Upper lobe of left lung (tissue), 6 donors: Measurements from ENCODE around the gene GLI3. TPM values are rescaled to one million over a fixed set of nuclear protein-coding genes. Genes with fewer than 3 reads are reported as not detected.
A peak's percentile ranks its signal among the peaks of the same experiment; 100 is the strongest.

ENCODE experiments used
- ATAC-seq, 2 donors: fragments of 200-7000 bp; cut with Tn5 transposase; one replicate each; pipeline ENCODE4 v1.9.1; 2022; ENCODE audit warnings: mild to moderate bottlenecking in 2 of 2, moderate library complexity in 2 of 2; ENCODE audit not compliant: low FRiP score in 2 of 2
- DNase-seq, 2 donors: peaks; one replicate each; pipeline ENCODE4 v3.0.0-alpha.2; 2019 to 2020
- H3K27ac ChIP-seq, 4 donors: fragments of 200-600 bp; sonication (generic); one replicate each; pipeline ENCODE4 v1.5.1; 2016 to 2019
- H3K27me3 ChIP-seq, 4 donors: fragments of 200-600 bp; sonication (generic); one replicate each; pipeline ENCODE4 v1.5.1; 2017 to 2019
- H3K36me3 ChIP-seq, 4 donors: fragments of 200-600 bp; sonication (generic); one replicate each; pipeline ENCODE4 v1.5.1; 2016 to 2019
- H3K4me1 ChIP-seq, 4 donors: fragments of 200-600 bp; sonication (generic); one replicate each; pipeline ENCODE4 v1.5.1; 2018 to 2019
- H3K4me3 ChIP-seq, 4 donors: fragments of 200-600 bp; sonication (generic); one replicate each; pipeline ENCODE4 v1.5.1; 2017 to 2019; ENCODE audit warnings: mild to moderate bottlenecking in 2 of 4, moderate library complexity in 1 of 4
- H3K9me3 ChIP-seq, 4 donors: fragments of 200-600 bp; sonication (generic); one replicate each; pipeline ENCODE4 v1.5.1; 2018 to 2019
- EP300 ChIP-seq, 4 donors: sonication (generic); formaldehyde crosslinking; IDR thresholded peaks; one replicate each; pipeline ENCODE4 v1.5.1; 2017; ENCODE audit warnings: antibody characterized with exemption in 4 of 4, control low read depth in 2 of 4
- POLR2A ChIP-seq, 4 donors: fragments of 450-650 bp; IDR thresholded peaks; one replicate each; pipeline ENCODE4 v1.5.1; 2016 to 2017; ENCODE audit warnings: antibody characterized with exemption in 4 of 4, mild to moderate bottlenecking in 2 of 4
- POLR2AphosphoS5 ChIP-seq, 2 donors: sonication (generic); formaldehyde crosslinking; IDR thresholded peaks; one replicate each; pipeline ENCODE4 v1.5.1; 2017; ENCODE audit warnings: antibody characterized with exemption in 2 of 2
- WGBS, 2 donors: methylation state at CpG; one replicate each; pipeline ENCODE4 v1.1.5; 2017 to 2018; 5-methylcytosine and 5-hydroxymethylcytosine counted together
- total RNA-seq, 6 donors: library from RNA; depleted of rRNA in 4 of 6; stranded (reverse); fragments of >200 nt in 4 of 6; gene quantifications; one replicate each; pipeline versions ENCODE4 v1.1.0 to v1.2.1, GENCODE V29; 2016 to 2021
- TF ChIP-seq, protein P1 (sequence below), 6 experiments: fragments of 450-650 bp in 4 of 6; fragments of 200-600 bp in 2 of 6; sonication (generic) in 2 of 6; IDR thresholded peaks; one replicate each; pipeline ENCODE4 v1.5.1; 2016 to 2019; ENCODE audit warnings: antibody characterized with exemption in 6 of 6
- donor health status: DM: no; HTN: no; CAD: no; lungs with moderate emphysema.
- donor health status: DM: no; HTN: yes; CAD: no; lungs with severe emphysema.

The GLI3 gene
- total RNA-seq, 6 donors from 2014 or later: 5.2 to 19.4 (median 14.9) TPM

GRCh38 chr7:41978858-41979257 lies 258.2 kb downstream of the GLI3 start:
- peaks cover 0 to 6% (median 0%) of the 10 kb centered on the region in 4 donors for H3K36me3 ChIP-seq
- H3K4me1 ChIP-seq: peaks cover 9 to 17% (median 12%) of the 10 kb centered on the region in 4 donors
- no peak overlapping the region for H3K4me3 ChIP-seq
- no peaks in the 10 kb centered on the region for H3K27me3 ChIP-seq
- DNase-seq (no peak), ATAC-seq (no peak)
- TF ChIP-seq POLR2A (IDR thresholded peaks at IDR 0.05) (no peak), POLR2AphosphoS5 (IDR thresholded peaks at IDR 0.05) (no peak), EP300 (IDR thresholded peaks at IDR 0.05) (no peak)
- TF ChIP-seq, protein P1, sequence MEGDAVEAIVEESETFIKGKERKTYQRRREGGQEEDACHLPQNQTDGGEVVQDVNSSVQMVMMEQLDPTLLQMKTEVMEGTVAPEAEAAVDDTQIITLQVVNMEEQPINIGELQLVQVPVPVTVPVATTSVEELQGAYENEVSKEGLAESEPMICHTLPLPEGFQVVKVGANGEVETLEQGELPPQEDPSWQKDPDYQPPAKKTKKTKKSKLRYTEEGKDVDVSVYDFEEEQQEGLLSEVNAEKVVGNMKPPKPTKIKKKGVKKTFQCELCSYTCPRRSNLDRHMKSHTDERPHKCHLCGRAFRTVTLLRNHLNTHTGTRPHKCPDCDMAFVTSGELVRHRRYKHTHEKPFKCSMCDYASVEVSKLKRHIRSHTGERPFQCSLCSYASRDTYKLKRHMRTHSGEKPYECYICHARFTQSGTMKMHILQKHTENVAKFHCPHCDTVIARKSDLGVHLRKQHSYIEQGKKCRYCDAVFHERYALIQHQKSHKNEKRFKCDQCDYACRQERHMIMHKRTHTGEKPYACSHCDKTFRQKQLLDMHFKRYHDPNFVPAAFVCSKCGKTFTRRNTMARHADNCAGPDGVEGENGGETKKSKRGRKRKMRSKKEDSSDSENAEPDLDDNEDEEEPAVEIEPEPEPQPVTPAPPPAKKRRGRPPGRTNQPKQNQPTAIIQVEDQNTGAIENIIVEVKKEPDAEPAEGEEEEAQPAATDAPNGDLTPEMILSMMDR (IDR thresholded peaks at IDR 0.05): no peak
- no peak overlapping the region for H3K27ac ChIP-seq
- WGBS, 2 donors: 72 to 74% methylated on average over 4 of the region's 4 CpGs
- no peaks in the 10 kb centered on the region for H3K9me3 ChIP-seq

- no peak overlapping the region for H3K4me3 ChIP-seq
- H3K27me3 ChIP-seq: no peaks in the 10 kb centered on the region
- TF ChIP-seq EP300 (IDR thresholded peaks at IDR 0.05): no peak
- TF ChIP-seq, protein P1 (IDR thresholded peaks at IDR 0.05): no peak
- no peak for TF ChIP-seq POLR2AphosphoS5 (IDR thresholded peaks at IDR 0.05)
- no peak for TF ChIP-seq POLR2A (IDR thresholded peaks at IDR 0.05)
- no peak overlapping the region for H3K27ac ChIP-seq
- DNase-seq: no peak
- no peaks in the 10 kb centered on the region for H3K9me3 ChIP-seq
- H3K36me3 ChIP-seq: peaks cover 0 to 6% (median 0%) of the 10 kb centered on the region in 4 donors
- WGBS, 2 donors: 68 to 80% methylated on average over 3 of the region's 3 CpGs
- no peak for ATAC-seq
- H3K4me1 ChIP-seq: peaks cover 9 to 17% (median 12%) of the 10 kb centered on the region in 4 donors
Measured at GRCh38 chr7:41977661-41978060, 259.3 kb downstream of the GLI3 start.

DNA sequence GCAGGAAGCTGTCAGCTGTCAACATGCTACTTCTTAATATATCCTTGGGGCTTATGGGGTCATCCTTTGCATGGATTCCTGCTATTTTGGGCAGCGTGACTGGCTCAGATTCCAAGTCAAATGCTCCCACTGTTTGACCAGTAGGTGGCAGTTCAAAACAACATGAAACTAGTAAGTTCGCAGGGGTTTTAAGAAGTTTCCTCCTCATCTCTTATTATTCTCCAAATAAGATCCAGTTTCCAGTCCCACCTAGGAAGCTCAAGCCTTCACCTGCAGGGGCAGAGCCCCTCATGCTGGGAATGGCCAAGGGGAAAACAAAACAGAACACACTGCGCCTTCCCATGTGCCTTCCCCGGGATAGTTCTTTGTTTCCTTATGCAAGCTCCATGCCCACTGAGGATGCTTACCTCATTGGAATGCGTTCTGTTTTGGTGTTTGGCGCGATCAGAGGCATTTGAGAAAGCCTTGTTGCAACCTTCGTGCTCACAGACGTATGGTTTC lies 259.8 kb downstream of the GLI3 start:
- WGBS, 2 donors: 65% methylated on average over 9 of the region's 9 CpGs
- peak in 1 of 2 donors; percentile 51 for ATAC-seq
- peaks cover 0 to 10% (median 2%) of the 10 kb centered on the region in 4 donors for H3K36me3 ChIP-seq
- TF ChIP-seq, protein P1 (IDR thresholded peaks at IDR 0.05): peak; percentile 28 to 58 (median 48)
- TF ChIP-seq POLR2A (IDR thresholded peaks at IDR 0.05): no peak
- H3K27ac ChIP-seq: no peak overlapping the region
- peaks cover 9 to 17% (median 12%) of the 10 kb centered on the region in 4 donors for H3K4me1 ChIP-seq
- no peak overlapping the region for H3K4me3 ChIP-seq
- no peaks in the 10 kb centered on the region for H3K27me3 ChIP-seq
- no peak for DNase-seq
- H3K9me3 ChIP-seq: no peaks in the 10 kb centered on the region

- TF ChIP-seq, protein P1 (IDR thresholded peaks at IDR 0.05): no peak
- TF ChIP-seq POLR2A (IDR thresholded peaks at IDR 0.05) (no peak), POLR2AphosphoS5 (IDR thresholded peaks at IDR 0.05) (no peak), EP300 (IDR thresholded peaks at IDR 0.05) (no peak)
- H3K36me3 ChIP-seq: peaks cover 0 to 17% (median 8%) of the 10 kb centered on the region in 4 donors
- no peak overlapping the region for H3K27ac ChIP-seq
Measured at GRCh38 chr7:41976411-41976810, 260.6 kb downstream of the GLI3 start.

DNA sequence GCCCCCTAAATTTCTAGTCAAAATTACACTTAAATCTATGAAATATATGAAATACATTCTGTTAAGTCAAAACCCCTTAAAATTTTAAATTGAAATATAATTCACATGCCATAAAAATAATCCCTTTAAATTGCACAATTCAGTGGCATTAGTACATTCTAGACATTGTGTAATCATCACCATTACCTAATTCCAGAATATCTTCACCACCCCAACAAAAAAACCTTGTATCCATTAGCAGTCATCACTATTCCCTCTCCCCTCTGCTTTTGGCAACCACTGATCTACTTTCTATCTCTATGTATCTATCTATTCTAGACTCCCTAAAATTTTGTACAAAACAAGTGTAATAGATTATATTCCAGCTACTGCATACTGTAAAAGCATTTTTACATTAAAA lies 261.2 kb downstream of the GLI3 start:
- ATAC-seq: peak in 1 of 2 donors; percentile 75
- H3K27ac ChIP-seq: peak overlapping the region in 1 of 4 donors; percentile 53
- no peak overlapping the region for H3K4me3 ChIP-seq

More at GRCh38 chr7:41976411-41976810, 260.6 kb downstream of the GLI3 start:
- peaks cover 9 to 17% (median 11%) of the 10 kb centered on the region in 4 donors for H3K4me1 ChIP-seq
- ATAC-seq: no peak
- H3K4me3 ChIP-seq: no peak overlapping the region
- H3K27me3 ChIP-seq: no peaks in the 10 kb centered on the region
- DNase-seq: no peak
- WGBS, 2 donors: 82 to 87% methylated on average over 2 of the region's 2 CpGs
- no peaks in the 10 kb centered on the region for H3K9me3 ChIP-seq

More for the DNA sequence above, 261.2 kb downstream of the GLI3 start:
- no peaks in the 10 kb centered on the region for H3K9me3 ChIP-seq
- DNase-seq: no peak
- TF ChIP-seq POLR2A (IDR thresholded peaks at IDR 0.05) (no peak), EP300 (IDR thresholded peaks at IDR 0.05) (no peak)
- peaks cover 0 to 23% (median 8%) of the 10 kb centered on the region in 4 donors for H3K36me3 ChIP-seq
- peaks cover 6 to 17% (median 11%) of the 10 kb centered on the region in 4 donors for H3K4me1 ChIP-seq
- no peaks in the 10 kb centered on the region for H3K27me3 ChIP-seq
